Astrocyte (in vitro differentiated cells and primary cell): Measurements from ENCODE around the gene IRF2BPL. TPM values are rescaled to one million over a fixed set of nuclear protein-coding genes. Genes with fewer than 3 reads are reported as not detected.

Experiments
- DNase-seq: peaks from one replicate; pipeline ENCODE4 v3.0.0-alpha.2; 2010; ENCODE audit warnings: low read depth
- FAIRE-seq: peaks from 2 replicates; lab custom pipeline; 2011; peaks lifted over from hg19 to GRCh38; lab: Jason Lieb, UNC
- H2AFZ ChIP-seq: 2 replicates; pipeline ENCODE4 v1.6.0; 2012; ENCODE audit warnings: low read depth, low read length, inconsistent platforms
- H3K27ac ChIP-seq: 2 replicates; pipeline ENCODE4 v1.5.1; 2011; ENCODE audit warnings: low read depth, low read length, inconsistent platforms
- H3K27me3 ChIP-seq: 2 replicates; pipeline ENCODE4 v1.6.0; 2011; ENCODE audit warnings: low read length, inconsistent platforms; ENCODE audit not compliant: insufficient read depth
- H3K36me3 ChIP-seq: 2 replicates; pipeline ENCODE4 v1.5.1; 2011; ENCODE audit warnings: low read length, inconsistent platforms; ENCODE audit not compliant: insufficient read depth
- H3K4me1 ChIP-seq: 2 replicates; pipeline ENCODE4 v1.5.1; 2011; ENCODE audit warnings: low read length, inconsistent platforms; ENCODE audit not compliant: insufficient read depth
- H3K4me2 ChIP-seq: 2 replicates; pipeline ENCODE4 v1.6.0; 2012; ENCODE audit warnings: low read length, inconsistent platforms
- H3K4me3 ChIP-seq: 2 replicates; pipeline ENCODE4 v1.5.1; 2011; ENCODE audit warnings: low read depth, mild to moderate bottlenecking, low read length, inconsistent platforms; ENCODE audit not compliant: insufficient read depth
- H3K79me2 ChIP-seq: 2 replicates; pipeline ENCODE4 v1.6.0; 2012; ENCODE audit warnings: mild to moderate bottlenecking, low read length, inconsistent platforms; ENCODE audit not compliant: insufficient read depth
- H3K9ac ChIP-seq: 2 replicates; pipeline ENCODE4 v1.6.0; 2012; ENCODE audit warnings: mild to moderate bottlenecking, low read length, inconsistent platforms
- H3K9me3 ChIP-seq: 2 replicates; pipeline ENCODE4 v1.5.1; 2012; ENCODE audit warnings: low read depth, mild to moderate bottlenecking, low read length, inconsistent platforms; ENCODE audit not compliant: insufficient read depth
- H4K20me1 ChIP-seq: 2 replicates; pipeline ENCODE4 v1.6.0; 2012; ENCODE audit warnings: low read length, inconsistent platforms; ENCODE audit not compliant: insufficient read depth
- H3K27ac Mint-ChIP-seq: one replicate; pipeline ENCODE4 v1.8.0; 2021; ENCODE audit warnings: mild to moderate bottlenecking, mixed read lengths; ENCODE audit not compliant: unreplicated experiment
- H3K27me3 Mint-ChIP-seq: one replicate; pipeline ENCODE4 v1.8.0; 2021; ENCODE audit warnings: low read depth, mixed read lengths; ENCODE audit not compliant: unreplicated experiment
- H3K36me3 Mint-ChIP-seq: one replicate; pipeline ENCODE4 v1.8.0; 2021; ENCODE audit warnings: low read depth, mixed read lengths; ENCODE audit not compliant: unreplicated experiment
- H3K4me1 Mint-ChIP-seq: one replicate; pipeline ENCODE4 v1.8.0; 2021; ENCODE audit warnings: low read depth, mixed read lengths; ENCODE audit not compliant: unreplicated experiment
- H3K4me3 Mint-ChIP-seq: one replicate; pipeline ENCODE4 v1.8.0; 2021; ENCODE audit warnings: mild to moderate bottlenecking, moderate library complexity, mixed read lengths; ENCODE audit not compliant: unreplicated experiment
- H3K9me3 Mint-ChIP-seq: one replicate; pipeline ENCODE4 v1.8.0; 2021; ENCODE audit warnings: mild to moderate bottlenecking, mixed read lengths; ENCODE audit not compliant: unreplicated experiment
- EZH2 ChIP-seq: IDR thresholded peaks from 2 replicates; pipeline ENCODE4 v1.6.1; 2012; ENCODE audit warnings: mild to moderate bottlenecking, low read length, inconsistent platforms; ENCODE audit not compliant: insufficient read depth
- total RNA-seq: library from RNA; stranded (reverse); gene quantifications from 2 replicates; pipeline ENCODE4 v1.2.1, GENCODE V29; 2021
- TF ChIP-seq, protein P1 (sequence below): IDR thresholded peaks from 2 replicates; pipeline ENCODE4 v1.5.1; 2011; ENCODE audit warnings: low read depth, mild to moderate bottlenecking, inconsistent platforms, low read length, moderate library complexity; ENCODE audit not compliant: insufficient read depth

Gene IRF2BPL
- total RNA-seq, 1 donor from 2014 or later, result 42.7 TPM

DNA sequence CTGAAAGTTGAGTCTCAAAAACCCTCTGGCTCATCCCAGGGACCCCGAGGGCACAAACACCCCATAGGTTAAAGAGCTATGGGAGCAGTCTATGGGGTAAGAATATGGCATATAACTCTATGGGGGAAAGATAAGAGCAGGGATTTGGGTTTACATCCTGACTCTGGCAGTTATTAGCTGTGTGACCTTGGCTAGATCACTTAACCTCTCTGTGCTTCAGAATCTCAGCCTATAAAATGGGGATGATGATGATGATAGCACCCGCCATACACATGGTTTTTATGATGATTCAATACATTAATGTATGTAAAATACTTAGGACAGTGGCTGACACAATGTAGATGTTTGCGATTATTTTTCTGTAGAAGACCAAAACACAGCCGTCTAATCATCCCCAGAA is 26.2 kb downstream of the IRF2BPL start:
- Histone ChIP-seq H2AFZ (no peak overlapping the region), H3K27me3 (no peaks in the 10 kb centered on the region), H3K4me3 (no peak overlapping the region), H3K9me3 (no peaks in the 10 kb centered on the region), H3K36me3 (no peaks in the 10 kb centered on the region), H3K4me1 (peaks cover 14% of the 10 kb centered on the region), H3K79me2 (no peaks in the 10 kb centered on the region), H3K9ac (no peak overlapping the region), H3K27ac (no peak overlapping the region), H4K20me1 (no peaks in the 10 kb centered on the region), H3K4me2 (no peak overlapping the region)
- DNase-seq, result no peak
- peaks cover 14% of the 10 kb centered on the region for H3K27me3 Mint-ChIP-seq
- TF ChIP-seq, protein P1, sequence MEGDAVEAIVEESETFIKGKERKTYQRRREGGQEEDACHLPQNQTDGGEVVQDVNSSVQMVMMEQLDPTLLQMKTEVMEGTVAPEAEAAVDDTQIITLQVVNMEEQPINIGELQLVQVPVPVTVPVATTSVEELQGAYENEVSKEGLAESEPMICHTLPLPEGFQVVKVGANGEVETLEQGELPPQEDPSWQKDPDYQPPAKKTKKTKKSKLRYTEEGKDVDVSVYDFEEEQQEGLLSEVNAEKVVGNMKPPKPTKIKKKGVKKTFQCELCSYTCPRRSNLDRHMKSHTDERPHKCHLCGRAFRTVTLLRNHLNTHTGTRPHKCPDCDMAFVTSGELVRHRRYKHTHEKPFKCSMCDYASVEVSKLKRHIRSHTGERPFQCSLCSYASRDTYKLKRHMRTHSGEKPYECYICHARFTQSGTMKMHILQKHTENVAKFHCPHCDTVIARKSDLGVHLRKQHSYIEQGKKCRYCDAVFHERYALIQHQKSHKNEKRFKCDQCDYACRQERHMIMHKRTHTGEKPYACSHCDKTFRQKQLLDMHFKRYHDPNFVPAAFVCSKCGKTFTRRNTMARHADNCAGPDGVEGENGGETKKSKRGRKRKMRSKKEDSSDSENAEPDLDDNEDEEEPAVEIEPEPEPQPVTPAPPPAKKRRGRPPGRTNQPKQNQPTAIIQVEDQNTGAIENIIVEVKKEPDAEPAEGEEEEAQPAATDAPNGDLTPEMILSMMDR, result no peak
- no peak for TF ChIP-seq EZH2
- no peak overlapping the region for H3K27ac Mint-ChIP-seq
- FAIRE-seq, result no peak
- no peaks in the 10 kb centered on the region for H3K9me3 Mint-ChIP-seq
- no peaks in the 10 kb centered on the region for H3K36me3 Mint-ChIP-seq
- H3K4me3 Mint-ChIP-seq, result peak overlapping the region; percentile 42
- H3K4me1 Mint-ChIP-seq, result peaks cover 25% of the 10 kb centered on the region

DNA sequence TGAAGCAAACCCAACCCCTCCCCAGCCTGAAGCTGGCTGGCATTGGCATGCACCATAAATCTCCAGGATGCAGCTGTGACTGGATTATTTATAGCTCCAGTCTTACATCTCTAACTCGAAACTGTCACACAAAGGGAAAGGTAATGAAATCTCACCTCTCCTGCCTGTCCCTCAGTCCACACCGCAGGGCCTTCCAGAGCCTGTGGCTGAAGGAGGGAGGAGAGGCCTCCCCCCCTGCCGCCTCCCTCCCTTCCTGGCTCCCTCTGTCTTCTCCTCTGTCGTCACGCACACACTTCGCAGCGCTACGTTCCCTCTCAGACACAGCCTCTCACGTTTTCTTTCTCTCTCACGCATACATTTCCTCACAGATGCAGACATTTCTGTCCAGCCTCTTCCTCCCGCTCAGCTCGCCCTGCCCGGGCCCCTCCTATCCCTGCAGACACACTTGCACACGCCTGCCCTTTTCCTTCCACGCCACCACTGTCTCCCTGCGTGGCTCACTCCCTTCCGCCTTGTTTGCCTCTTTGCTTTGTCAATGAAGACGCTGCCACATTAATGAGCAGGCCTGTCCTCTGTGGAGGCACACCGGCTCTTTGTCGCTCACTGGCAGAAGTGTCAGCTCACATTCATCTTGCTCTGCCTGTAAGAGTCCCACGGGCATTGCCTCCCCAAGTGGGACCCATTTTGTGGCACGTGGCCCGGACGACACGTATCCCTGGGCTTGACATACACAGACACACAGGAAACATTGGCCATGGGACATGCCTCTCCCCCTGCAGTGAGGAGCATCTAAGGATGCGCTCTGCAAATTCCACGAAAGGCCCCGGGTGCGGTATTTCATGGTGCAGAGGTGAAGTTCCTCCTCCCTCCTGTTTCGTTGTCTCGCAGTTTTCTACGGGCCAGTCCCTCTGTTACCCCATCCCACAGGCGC is 27.9 kb downstream of the IRF2BPL start:
- peaks cover 17% of the 10 kb centered on the region for H3K27me3 Mint-ChIP-seq
- peaks cover 14% of the 10 kb centered on the region for H3K4me1 ChIP-seq
- no peaks in the 10 kb centered on the region for H3K79me2 ChIP-seq
- TF ChIP-seq EZH2, result no peak
- TF ChIP-seq, protein P1, result no peak
- H3K36me3 ChIP-seq, result no peaks in the 10 kb centered on the region
- H4K20me1 ChIP-seq, result no peaks in the 10 kb centered on the region
- H3K27me3 ChIP-seq, result no peaks in the 10 kb centered on the region
- no peaks in the 10 kb centered on the region for H3K9me3 Mint-ChIP-seq
- no peaks in the 10 kb centered on the region for H3K36me3 Mint-ChIP-seq
- FAIRE-seq (no peak), DNase-seq (peak; percentile 59)
- no peaks in the 10 kb centered on the region for H3K9me3 ChIP-seq
- H3K27ac Mint-ChIP-seq, result no peak overlapping the region
- peak overlapping the region; percentile 72 for H3K4me2 ChIP-seq
- H3K4me1 Mint-ChIP-seq, result peaks cover 34% of the 10 kb centered on the region
- H3K4me3 ChIP-seq, result no peak overlapping the region
- no peak overlapping the region for H3K27ac ChIP-seq
- H3K4me3 Mint-ChIP-seq, result no peak overlapping the region
- H3K9ac ChIP-seq, result peak overlapping the region; percentile 38
- H2AFZ ChIP-seq, result peak overlapping the region; percentile 93

DNA sequence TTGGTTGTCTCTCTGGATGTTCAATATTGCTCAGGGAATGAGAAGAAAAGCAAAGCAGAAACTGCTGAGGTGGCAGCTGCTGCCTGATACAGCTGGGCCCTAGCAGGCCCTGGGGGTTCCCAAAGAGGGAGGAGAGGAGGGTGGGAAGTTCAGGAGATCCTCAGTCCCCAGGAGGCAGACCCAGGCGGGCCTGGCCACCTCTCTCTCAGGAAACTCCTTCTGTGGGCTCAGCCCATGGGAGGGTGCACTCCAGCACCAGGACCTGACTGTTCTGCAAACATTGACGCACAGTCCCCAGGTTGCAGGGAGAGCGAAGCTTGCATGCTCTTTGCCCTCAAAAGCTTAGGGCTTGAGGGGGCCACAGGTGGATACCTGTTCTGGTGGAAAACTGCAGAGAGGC is 29.6 kb downstream of the IRF2BPL start:
- H3K27me3 Mint-ChIP-seq, result peaks cover 18% of the 10 kb centered on the region
- no peaks in the 10 kb centered on the region for H3K36me3 Mint-ChIP-seq
- FAIRE-seq (no peak), DNase-seq (no peak)
- H2AFZ ChIP-seq, result no peak overlapping the region
- no peaks in the 10 kb centered on the region for H3K79me2 ChIP-seq
- H3K27ac Mint-ChIP-seq, result no peak overlapping the region
- H3K9me3 ChIP-seq, result no peaks in the 10 kb centered on the region
- no peak overlapping the region for H3K4me3 ChIP-seq
- H3K36me3 ChIP-seq, result no peaks in the 10 kb centered on the region
- no peak overlapping the region for H3K9ac ChIP-seq
- no peak overlapping the region for H3K4me2 ChIP-seq
- no peaks in the 10 kb centered on the region for H4K20me1 ChIP-seq
- peaks cover 30% of the 10 kb centered on the region for H3K4me1 Mint-ChIP-seq
- peaks cover 10% of the 10 kb centered on the region for H3K4me1 ChIP-seq
- H3K9me3 Mint-ChIP-seq, result no peaks in the 10 kb centered on the region
- no peaks in the 10 kb centered on the region for H3K27me3 ChIP-seq
- no peak overlapping the region for H3K27ac ChIP-seq
- no peak overlapping the region for H3K4me3 Mint-ChIP-seq
- no peak for TF ChIP-seq EZH2
- TF ChIP-seq, protein P1, result no peak
